Natural killer cell (primary cell): Measurements from ENCODE around the gene MICALL1. TPM values are rescaled to one million over a fixed set of nuclear protein-coding genes. Genes with fewer than 3 reads are reported as not detected.

Source experiments
- ATAC-seq, 3 donors: fragments of 150-1000 bp in 2 of 3; fragments of 200-7000 bp in 1 of 3; cut with Tn5 transposase; 1 replicate in 1 of 3; 2 replicates in 2 of 3; pipeline ENCODE4 v1.10.0; 2021; ENCODE audit warnings: mild to moderate bottlenecking in 2 of 3, moderate library complexity in 2 of 3
- DNase-seq, 2 donors: peaks; one replicate each; pipeline versions ENCODE4 v3.0.0 to v3.0.0-alpha.2; 2013 to 2021; ENCODE audit warnings: mixed read lengths in 1 of 2
- H3K27ac ChIP-seq: one replicate; pipeline ENCODE4 v1.5.1; 2013; ENCODE audit warnings: mild to moderate bottlenecking, low read length
- H3K27me3 ChIP-seq: one replicate; pipeline ENCODE4 v1.6.1; 2013; ENCODE audit warnings: low read length; ENCODE audit not compliant: control insufficient read depth, insufficient read depth
- H3K36me3 ChIP-seq: one replicate; pipeline ENCODE4 v1.6.1; 2013; ENCODE audit warnings: low read length; ENCODE audit not compliant: control insufficient read depth, insufficient read depth
- H3K4me1 ChIP-seq: one replicate; pipeline ENCODE4 v1.6.1; 2013; ENCODE audit warnings: low read length; ENCODE audit not compliant: control insufficient read depth, insufficient read depth
- H3K4me3 ChIP-seq: one replicate; pipeline ENCODE4 v1.5.1; 2013; ENCODE audit warnings: low read length
- H3K9me3 ChIP-seq: one replicate; pipeline ENCODE4 v1.6.1; 2013; ENCODE audit warnings: low read length; ENCODE audit not compliant: control insufficient read depth, insufficient read depth
- H3K27ac Mint-ChIP-seq, 2 donors: one replicate each; pipeline ENCODE4 v1.8.0; 2022; ENCODE audit warnings: mild to moderate bottlenecking in 2 of 2, mixed read lengths in 2 of 2, moderate library complexity in 1 of 2
- H3K27me3 Mint-ChIP-seq, 2 donors: one replicate each; pipeline ENCODE4 v1.8.0; 2022; ENCODE audit warnings: low read depth in 2 of 2, mixed read lengths in 2 of 2
- H3K36me3 Mint-ChIP-seq: one replicate; pipeline ENCODE4 v1.8.0; 2022; ENCODE audit warnings: mixed read lengths
- H3K4me1 Mint-ChIP-seq, 2 donors: one replicate each; pipeline ENCODE4 v1.8.0; 2022; ENCODE audit warnings: mixed read lengths in 2 of 2
- H3K4me3 Mint-ChIP-seq: one replicate; pipeline ENCODE4 v1.8.0; 2022; ENCODE audit warnings: mild to moderate bottlenecking, moderate library complexity, mixed read lengths
- H3K9me3 Mint-ChIP-seq, 2 donors: one replicate each; pipeline ENCODE4 v1.8.0; 2022; ENCODE audit warnings: mixed read lengths in 2 of 2
- CTCF ChIP-seq: fragments of 200-600 bp; IDR thresholded peaks from one replicate; pipeline ENCODE4 v1.8.0; 2022; ENCODE audit warnings: antibody characterized with exemption
- WGBS: methylation state at CpG from one replicate; pipeline ENCODE4 v1.1.7; 2013; ENCODE audit warnings: missing lambda C conversion rate; ENCODE audit not compliant: insufficient coverage; 5-methylcytosine and 5-hydroxymethylcytosine counted together
- intact Hi-C: fragments of 100-400 bp; cut with micrococcal nuclease; formaldehyde crosslinking; loops from one replicate; pipeline ENCODE4 v1.14.2; 2022
- total RNA-seq, 4 donors: library from RNA; stranded (reverse); fragments of 120-200 nt in 1 of 4; gene quantifications; one replicate each; pipeline versions ENCODE4 v1.2.3 to v1.2.4, GENCODE V29; 2013 to 2022

The MICALL1 gene
- total RNA-seq, 3 donors from 2014 or later (not counting 1 experiment from before 2014, with no cell fraction given) = 24.6 to 34.3 (median 32.4) TPM

GRCh38 chr22:37957232-37957631, 51.1 kb downstream of the MICALL1 start:
- Mint-ChIP-seq H3K36me3 (peaks cover 23% of the 10 kb centered on the region), H3K4me1 (peaks cover 39 to 48% of the 10 kb centered on the region in 2 donors), H3K9me3 (no peaks in the 10 kb centered on the region), H3K4me3 (no peak overlapping the region), H3K27ac (peak overlapping the region in 1 of 2 donors; percentile 27), H3K27me3 (peaks cover 7% of the 10 kb centered on the region in 2 donors)
- 93% methylated on average over 4 of the region's 4 CpGs for WGBS
- intact Hi-C loops = no loop called here
- no peak for DNase-seq
- Histone ChIP-seq H3K4me3 (no peak overlapping the region), H3K36me3 (peaks cover 40% of the 10 kb centered on the region), H3K27me3 (peaks cover 6% of the 10 kb centered on the region), H3K9me3 (no peaks in the 10 kb centered on the region), H3K27ac (no peak overlapping the region), H3K4me1 (peaks cover 20% of the 10 kb centered on the region)
- no peak for ATAC-seq
- TF ChIP-seq CTCF = no peak

GRCh38 chr22:37959231-37959825, 53.2 kb downstream of the MICALL1 start:
- over 99% methylated on average over 18 of the region's 18 CpGs for WGBS
- Histone ChIP-seq H3K27me3 (no peaks in the 10 kb centered on the region), H3K36me3 (peaks cover 47% of the 10 kb centered on the region), H3K4me1 (peaks cover 6% of the 10 kb centered on the region), H3K4me3 (no peak overlapping the region), H3K27ac (no peak overlapping the region), H3K9me3 (no peaks in the 10 kb centered on the region)
- no peak overlapping the region for H3K4me3 Mint-ChIP-seq
- peaks cover 23% of the 10 kb centered on the region for H3K36me3 Mint-ChIP-seq
- DNase-seq (no peak), ATAC-seq (no peak)
- H3K27ac Mint-ChIP-seq = no peak overlapping the region
- intact Hi-C loops = no loop called here
- peaks cover 23 to 28% of the 10 kb centered on the region in 2 donors for H3K4me1 Mint-ChIP-seq
- no peaks in the 10 kb centered on the region for H3K9me3 Mint-ChIP-seq
- no peaks in the 10 kb centered on the region for H3K27me3 Mint-ChIP-seq
- TF ChIP-seq CTCF = no peak

- H3K27me3 ChIP-seq = no peaks in the 10 kb centered on the region
- Mint-ChIP-seq H3K9me3 (no peaks in the 10 kb centered on the region), H3K27ac (no peak overlapping the region), H3K27me3 (no peaks in the 10 kb centered on the region), H3K4me1 (peaks cover 24 to 28% of the 10 kb centered on the region in 2 donors), H3K36me3 (peaks cover 23% of the 10 kb centered on the region), H3K4me3 (no peak overlapping the region)
- H3K27ac ChIP-seq = no peak overlapping the region
- no peak for TF ChIP-seq CTCF
- no peaks in the 10 kb centered on the region for H3K9me3 ChIP-seq
- ATAC-seq = no peak
- H3K36me3 ChIP-seq = peaks cover 49% of the 10 kb centered on the region
- H3K4me3 ChIP-seq = no peak overlapping the region
- no peak for DNase-seq
- WGBS = 100% methylated on average over 3 of the region's 4 CpGs
- H3K4me1 ChIP-seq = peaks cover 4% of the 10 kb centered on the region
- intact Hi-C loops = no loop called here
These were observed 55.0 kb downstream of the MICALL1 start for GRCh38 chr22:37961062-37961461.
